HG03460 (cell line): ENCODE data around the gene FAM222B.
"Not testable (repeated sequence)": the region's sequence is repeated elsewhere in the genome, so short reads cannot be mapped to it uniquely, and the experiment has no call there.

ENCODE experiments used
- ATAC-seq: cut with Tn5 transposase; IDR thresholded peaks from one replicate; pipeline ENCODE4 v1.9.1; 2021; ENCODE audit not compliant: unreplicated experiment

The FAM222B gene

GRCh38 chr17:28843816-28844148, 1.2 kb upstream of the FAM222B start:
- ATAC-seq, result no peak

GRCh38 chr17:28841901-28842281, 699 bp downstream of the FAM222B start:
- ATAC-seq, result no peak

DNA sequence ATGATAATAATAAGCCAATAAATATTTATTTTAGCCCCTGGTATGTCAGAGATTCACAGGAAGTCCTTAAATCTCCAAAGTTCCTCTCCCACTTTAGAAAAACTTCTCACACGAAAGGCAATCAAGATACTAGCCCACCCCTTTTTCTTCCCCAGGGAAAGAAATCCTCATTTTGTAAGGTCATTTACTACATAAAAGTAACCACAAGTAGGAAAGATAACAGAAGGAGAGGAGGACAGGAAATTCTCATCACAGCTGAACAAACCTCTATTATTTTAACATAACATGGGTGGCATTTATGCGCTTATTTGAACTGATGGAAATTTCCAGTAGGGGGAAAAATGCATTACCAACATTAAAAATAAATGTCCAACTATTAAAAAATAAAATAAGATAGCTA, 3.4 kb downstream of the FAM222B start:
- no peak for ATAC-seq

GRCh38 chr17:28836541-28836940, 6.0 kb downstream of the FAM222B start:
- ATAC-seq, result not testable (repeated sequence)

DNA sequence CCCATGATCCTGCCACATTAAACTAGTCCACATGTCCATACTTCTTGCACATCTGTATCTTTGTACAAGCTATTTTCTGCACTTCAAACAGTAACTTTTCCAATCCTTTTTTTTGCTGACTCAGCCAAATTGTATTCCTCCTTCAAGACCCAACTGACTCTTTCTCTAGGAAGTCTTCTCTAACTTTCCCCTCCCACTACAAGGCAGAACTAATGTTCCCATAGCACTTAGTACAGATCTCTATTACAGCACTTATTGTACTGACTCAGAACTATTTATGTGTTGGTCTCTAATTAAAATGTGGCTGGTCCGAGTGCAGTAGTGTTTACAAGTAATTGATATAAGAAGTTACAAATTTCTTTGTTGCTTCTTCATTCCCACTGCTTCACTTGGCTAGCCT, 8.2 kb downstream of the FAM222B start:
- no peak for ATAC-seq

GRCh38 chr17:28828294-28829040, 14.1 kb downstream of the FAM222B start:
- ATAC-seq, result no peak

DNA sequence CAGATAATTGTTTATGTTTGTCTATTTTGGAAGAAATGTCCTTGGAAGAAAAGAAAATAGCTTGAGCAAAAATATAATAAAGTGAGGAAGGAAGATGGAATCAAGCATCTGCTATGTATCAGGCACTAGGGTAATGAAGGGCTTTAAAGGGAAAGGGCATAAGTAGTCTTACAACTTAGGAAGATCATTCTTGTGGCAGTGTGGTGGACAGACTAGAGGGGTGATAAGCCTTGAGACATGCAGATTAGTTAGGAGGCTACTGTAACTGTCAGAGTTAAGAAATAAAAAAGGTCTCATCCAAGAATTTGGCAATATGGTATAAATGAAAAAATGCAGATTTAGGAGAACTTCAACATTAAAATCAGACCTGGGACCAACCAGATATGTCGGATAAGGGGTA, 14.9 kb downstream of the FAM222B start:
- ATAC-seq, result no peak

GRCh38 chr17:28819582-28819981, 23.0 kb downstream of the FAM222B start:
- no peak for ATAC-seq

DNA sequence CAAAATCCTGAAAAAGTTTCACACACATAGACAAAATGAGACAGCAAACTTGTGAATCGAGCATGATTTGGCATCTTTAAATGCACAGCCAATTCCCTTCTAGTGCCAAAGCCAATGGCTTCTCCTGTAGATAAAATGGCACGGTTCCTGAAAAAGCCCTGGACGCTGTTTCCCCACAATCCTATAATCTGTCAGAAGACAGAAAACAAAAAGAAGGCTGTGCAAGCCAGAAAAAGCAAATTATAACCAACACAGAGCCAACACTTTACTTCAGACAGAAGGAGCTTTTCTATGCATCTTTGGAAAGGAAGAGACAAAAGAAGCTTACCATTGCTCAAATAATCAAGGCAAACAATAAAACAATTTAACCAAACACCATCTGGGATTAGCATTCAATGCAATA, 23.8 kb downstream of the FAM222B start:
- no peak for ATAC-seq

- ATAC-seq, result no peak
Observed at GRCh38 chr17:28816540-28816939, 26.1 kb downstream of the FAM222B start.

DNA sequence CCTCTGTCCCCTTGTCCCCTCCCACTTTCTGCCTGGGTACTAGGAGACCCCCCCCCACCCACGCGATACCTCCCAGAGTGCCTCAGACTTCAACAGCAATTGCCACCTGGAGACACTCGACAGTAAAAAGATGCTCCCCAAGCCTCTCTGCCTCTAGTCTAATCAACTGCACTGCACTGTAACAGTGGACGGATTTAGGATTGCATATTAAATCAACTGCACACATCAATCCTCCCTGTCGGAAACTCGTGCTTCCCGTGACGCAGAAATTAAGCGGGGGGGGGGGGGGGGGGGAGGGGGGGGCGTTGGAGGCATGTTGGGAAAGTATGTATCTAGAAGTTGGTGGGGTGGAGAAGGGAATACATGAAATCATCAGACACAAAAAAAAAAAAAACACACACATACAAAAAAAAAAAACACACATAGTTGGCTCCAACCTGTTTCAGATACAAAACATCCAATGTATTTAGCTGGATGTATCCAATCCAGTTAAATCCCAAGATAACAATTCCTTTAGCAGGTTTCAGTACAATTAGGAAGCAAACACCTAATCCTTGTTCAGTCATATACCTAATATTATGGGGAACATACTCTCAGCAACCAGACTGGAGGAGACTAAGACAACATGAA, 29.7 kb downstream of the FAM222B start:
- no peak for ATAC-seq

DNA sequence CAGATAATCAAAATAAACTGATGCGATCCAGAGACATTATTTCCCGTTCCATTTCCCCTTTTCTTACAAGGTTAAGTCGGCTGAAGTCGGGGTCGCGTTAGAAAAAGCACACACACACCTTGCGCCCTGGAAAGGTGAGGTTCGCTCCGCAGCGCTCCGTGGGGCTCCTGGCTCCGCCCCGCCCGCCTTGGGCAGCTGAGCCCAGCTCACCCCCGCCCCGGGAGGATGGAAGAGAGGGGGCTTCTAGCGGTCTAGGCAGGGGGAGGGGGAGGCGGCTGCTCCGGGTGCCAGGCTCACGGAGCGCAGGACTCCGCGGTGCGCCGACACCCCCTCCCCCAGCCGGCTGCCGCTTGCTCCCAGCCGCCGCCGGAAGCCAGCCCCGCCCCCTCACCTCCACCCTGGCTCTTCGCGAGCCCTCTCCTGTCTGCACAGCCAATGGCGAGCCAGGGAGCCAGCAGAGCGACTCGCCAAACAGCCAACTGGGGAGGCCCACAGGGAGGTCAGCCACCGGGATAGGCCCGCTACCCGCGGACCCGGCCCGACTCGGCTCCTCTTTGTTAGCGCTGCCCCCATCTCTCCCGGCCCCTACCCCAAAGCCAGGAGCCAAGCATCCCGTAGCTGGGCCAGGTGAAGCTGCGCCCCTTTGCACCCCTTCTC, 30.4 kb downstream of the FAM222B start:
- peak; percentile 92 for ATAC-seq

DNA sequence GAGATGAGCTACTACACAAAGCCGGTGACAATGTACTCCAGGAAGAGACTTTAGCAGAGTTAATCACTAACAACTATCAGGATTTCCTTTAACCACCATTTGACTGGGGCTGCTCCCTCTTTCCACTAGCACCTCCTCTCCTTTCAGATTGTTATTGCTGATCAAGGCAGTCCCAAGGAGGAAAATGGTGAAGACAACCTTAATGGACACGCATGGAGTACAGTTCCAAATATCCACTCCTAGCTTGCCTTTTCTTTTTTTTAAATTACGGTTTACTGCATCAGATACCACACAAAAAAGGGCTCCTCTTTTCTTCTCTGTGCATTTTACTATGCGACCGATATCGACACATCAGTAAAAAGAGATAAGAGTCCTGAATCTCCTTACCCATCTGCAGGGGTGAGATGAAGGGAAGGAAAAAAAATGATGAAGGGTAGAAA, 30.9 kb downstream of the FAM222B start:
- no peak for ATAC-seq

DNA sequence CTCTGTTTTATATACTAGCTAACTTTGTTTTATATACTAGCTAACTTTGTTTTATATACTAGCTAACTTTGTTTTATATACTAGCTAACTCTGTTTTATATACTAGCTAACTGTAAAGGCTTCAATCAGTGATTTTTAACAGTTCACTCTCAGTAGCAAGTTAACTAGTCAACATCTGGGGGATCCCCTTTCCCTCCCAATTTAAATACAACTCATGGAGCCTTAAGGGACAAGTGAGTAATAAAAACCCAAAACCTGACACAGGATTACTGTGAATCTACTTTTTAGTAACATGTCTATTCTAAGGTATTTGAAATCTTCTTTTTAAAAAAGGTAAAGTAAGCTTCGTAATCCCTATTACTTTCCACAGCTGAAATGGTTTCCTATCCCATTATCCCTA, 32.2 kb downstream of the FAM222B start:
- no peak for ATAC-seq

DNA sequence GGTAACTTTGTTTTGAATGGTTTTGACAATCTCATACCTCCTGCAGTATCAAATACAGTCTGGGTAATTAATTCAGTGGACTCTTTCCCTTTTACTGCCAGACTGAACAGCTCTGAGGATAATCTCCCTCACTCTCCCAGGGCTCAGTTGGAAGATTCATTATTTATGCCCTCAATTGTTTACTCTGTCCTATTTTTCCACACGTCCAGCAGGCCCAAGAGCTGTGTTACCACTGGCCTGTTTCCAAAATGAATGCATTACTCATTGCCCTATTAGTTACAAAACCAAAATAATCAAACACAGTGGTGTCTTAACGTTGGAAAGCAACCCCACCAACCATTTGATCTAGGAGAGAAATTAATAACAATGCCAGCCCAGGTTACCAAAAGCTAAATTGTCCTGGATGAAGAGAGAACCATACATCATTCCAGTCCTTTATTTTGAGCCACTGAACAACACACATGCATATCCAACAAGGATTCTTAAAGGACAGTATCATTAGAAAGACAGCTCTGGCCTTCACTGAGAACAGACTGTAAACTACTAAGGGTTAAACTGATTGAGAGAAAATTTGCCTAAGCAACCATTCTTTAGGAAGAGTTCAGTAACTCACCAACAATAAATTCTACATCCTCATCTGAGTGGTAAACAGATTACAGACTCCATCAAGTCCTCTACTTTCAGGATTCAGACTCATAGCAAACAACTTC, 34.5 kb downstream of the FAM222B start:
- ATAC-seq, result no peak

GRCh38 chr17:28796062-28796461, 46.5 kb downstream of the FAM222B start:
- no peak for ATAC-seq

DNA sequence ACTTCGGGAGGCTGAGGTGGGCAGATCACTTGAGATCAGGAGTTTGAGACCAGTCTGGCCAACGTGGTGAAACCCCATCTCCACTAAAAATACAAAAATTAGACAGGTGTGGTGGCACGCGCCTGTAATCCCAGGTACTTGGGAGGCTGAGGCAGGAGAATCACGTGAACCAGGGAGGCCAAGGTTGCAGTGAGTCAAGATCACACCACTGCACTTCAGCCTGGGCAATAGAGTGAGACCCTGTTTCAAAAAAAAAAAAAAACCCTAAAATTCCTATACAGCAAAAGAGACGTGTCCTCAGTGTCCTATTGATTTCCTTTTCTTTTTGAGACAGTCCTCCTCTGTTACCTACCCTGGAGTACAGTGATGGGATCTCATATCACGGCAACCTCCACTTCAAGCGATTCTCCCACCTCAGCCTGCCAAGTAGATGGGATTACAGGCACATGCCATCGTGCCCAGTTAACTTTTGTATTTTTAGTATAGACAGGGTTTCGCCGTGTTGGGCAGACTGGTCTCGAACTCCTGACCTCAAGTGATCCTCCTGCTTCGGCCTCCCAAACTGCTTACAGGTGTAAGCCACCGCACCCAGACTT, 47.6 kb downstream of the FAM222B start:
- ATAC-seq, result not testable (repeated sequence)

GRCh38 chr17:28792877-28793661, 49.5 kb downstream of the FAM222B start:
- no peak for ATAC-seq

- no peak for ATAC-seq
Observed at GRCh38 chr17:28788100-28788499, 54.5 kb downstream of the FAM222B start.

GRCh38 chr17:28783161-28783560, 59.4 kb downstream of the FAM222B start:
- ATAC-seq, result no peak

DNA sequence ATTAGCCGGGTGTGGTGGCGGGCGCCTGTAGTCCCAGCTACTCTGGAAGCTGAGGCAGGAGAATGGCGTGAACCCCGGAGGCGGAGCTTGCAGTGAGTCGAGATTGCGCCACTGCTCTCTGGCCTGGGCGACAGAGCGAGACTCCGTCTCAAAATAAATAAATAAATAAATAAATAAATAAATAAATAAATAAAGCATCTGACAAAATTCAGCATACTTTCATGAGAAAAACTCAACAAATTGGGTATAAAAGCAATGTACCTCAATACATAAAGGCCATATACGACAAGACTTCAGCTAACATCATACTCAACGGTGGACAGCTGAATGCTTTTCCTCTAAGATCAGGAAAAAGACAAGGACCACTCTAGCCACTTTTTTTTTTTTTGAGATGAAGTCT, 63.0 kb downstream of the FAM222B start:
- ATAC-seq, result not testable (repeated sequence)
